Esophagus squamous epithelium (tissue), 5 donors: ENCODE measurements around the gene POU2F1. TPM values are rescaled to one million over a fixed set of nuclear protein-coding genes. Genes with fewer than 3 reads are reported as not detected.

Experiments used
- DNase-seq: peaks from one replicate; lab custom pipeline; 2025; lab: John Stamatoyannopoulos, UW
- H3K27ac ChIP-seq, 4 donors: fragments of 200-600 bp; sonication (generic); one replicate each; pipeline ENCODE4 v1.5.1; 2016 to 2019; ENCODE audit warnings: mild to moderate bottlenecking in 1 of 4
- H3K27me3 ChIP-seq, 4 donors: fragments of 200-600 bp; sonication (generic); 1 replicate in 3 of 4; 2 replicates in 1 of 4; pipeline versions ENCODE4 v1.5.1 to v1.6.0; 2017 to 2021; ENCODE audit warnings: antibody characterized with exemption in 1 of 4
- H3K36me3 ChIP-seq, 3 donors: fragments of 200-600 bp; sonication (generic); one replicate each; pipeline ENCODE4 v1.5.1; 2016 to 2019
- H3K4me1 ChIP-seq, 3 donors: fragments of 200-600 bp; sonication (generic); one replicate each; pipeline ENCODE4 v1.5.1; 2017 to 2019
- H3K4me3 ChIP-seq, 4 donors: fragments of 200-600 bp; sonication (generic); 1 replicate in 3 of 4; 2 replicates in 1 of 4; pipeline ENCODE4 v1.5.1; 2016 to 2019; ENCODE audit warnings: mild to moderate bottlenecking in 2 of 4, moderate library complexity in 1 of 4
- H3K9me3 ChIP-seq, 3 donors: fragments of 200-600 bp; sonication (generic); one replicate each; pipeline ENCODE4 v1.5.1; 2016 to 2019
- POLR2A ChIP-seq, 4 donors: fragments of 450-650 bp; IDR thresholded peaks; one replicate each; pipeline ENCODE4 v1.6.1; 2017; ENCODE audit warnings: antibody characterized with exemption in 4 of 4, mild to moderate bottlenecking in 4 of 4, moderate library complexity in 3 of 4
- WGBS, 2 donors: methylation state at CpG; one replicate each; pipeline ENCODE4 v1.1.5; 2018; 5-methylcytosine and 5-hydroxymethylcytosine counted together
- intact Hi-C: fragments of 100-400 bp; cut with DNase I; formaldehyde crosslinking; loops from one replicate; pipeline ENCODE4 v1.15.0; 2022
- total RNA-seq, 4 donors: library from RNA; depleted of rRNA; stranded (reverse); fragments of >200 nt; gene quantifications; one replicate each; pipeline ENCODE4 v1.1.0, GENCODE V29; 2016
- TF ChIP-seq, protein P1 (sequence below), 6 experiments: fragments of 450-650 bp in 4 of 6; fragments of 200-600 bp in 2 of 6; sonication (generic) in 2 of 6; IDR thresholded peaks; one replicate each; pipeline ENCODE4 v1.5.1; 2016 to 2019; ENCODE audit warnings: antibody characterized with exemption in 6 of 6, mild to moderate bottlenecking in 4 of 6, moderate library complexity in 4 of 6
- donor health status: DM: yes; HTN: yes; CAD: no.

POU2F1 gene
- total RNA-seq, 4 donors from 2014 or later: 7.8 to 10.5 (median 9.2) TPM

DNA sequence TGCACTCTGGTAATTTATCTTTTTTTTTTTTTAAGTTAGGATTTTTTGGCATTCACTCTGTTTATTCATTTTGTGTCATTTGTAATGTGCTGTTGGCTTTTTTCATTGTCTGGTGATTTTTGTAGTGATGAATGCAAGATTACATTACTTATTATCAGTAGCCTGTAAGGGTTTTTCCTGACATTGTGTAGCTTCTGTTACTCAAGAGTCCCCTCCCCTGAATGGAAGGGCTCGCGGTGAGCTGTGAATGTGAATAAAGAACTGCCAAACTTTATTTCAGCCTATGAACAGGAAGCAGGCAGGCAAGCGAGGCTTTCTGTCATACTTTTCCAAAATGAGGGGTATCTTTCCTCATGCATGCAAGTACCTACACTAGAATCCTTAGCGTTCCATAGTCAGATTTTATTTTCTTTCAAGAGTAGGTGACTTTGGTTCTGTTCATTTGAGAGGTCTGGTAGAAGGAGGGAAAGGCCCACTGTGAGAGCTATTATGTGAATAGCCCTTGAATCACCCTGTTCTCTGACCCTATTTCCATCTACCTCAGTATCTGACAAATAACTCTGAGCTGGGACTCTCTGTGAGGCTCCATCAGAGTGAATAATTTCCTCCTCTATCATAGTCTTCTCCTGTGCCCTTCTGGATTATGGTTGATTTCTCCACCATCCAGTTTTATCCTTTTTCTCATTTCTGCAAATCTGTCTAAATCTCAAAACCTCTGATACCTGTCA is 183.6 kb downstream of the POU2F1 start:
- DNase-seq: no peak
- H3K36me3 ChIP-seq: peaks cover 0 to 45% (median 0%) of the 10 kb centered on the region in 3 donors
- no peaks in the 10 kb centered on the region for H3K4me1 ChIP-seq
- 68 to 72% methylated on average over 4 of the region's 4 CpGs for WGBS, 2 donors
- TF ChIP-seq, protein P1, sequence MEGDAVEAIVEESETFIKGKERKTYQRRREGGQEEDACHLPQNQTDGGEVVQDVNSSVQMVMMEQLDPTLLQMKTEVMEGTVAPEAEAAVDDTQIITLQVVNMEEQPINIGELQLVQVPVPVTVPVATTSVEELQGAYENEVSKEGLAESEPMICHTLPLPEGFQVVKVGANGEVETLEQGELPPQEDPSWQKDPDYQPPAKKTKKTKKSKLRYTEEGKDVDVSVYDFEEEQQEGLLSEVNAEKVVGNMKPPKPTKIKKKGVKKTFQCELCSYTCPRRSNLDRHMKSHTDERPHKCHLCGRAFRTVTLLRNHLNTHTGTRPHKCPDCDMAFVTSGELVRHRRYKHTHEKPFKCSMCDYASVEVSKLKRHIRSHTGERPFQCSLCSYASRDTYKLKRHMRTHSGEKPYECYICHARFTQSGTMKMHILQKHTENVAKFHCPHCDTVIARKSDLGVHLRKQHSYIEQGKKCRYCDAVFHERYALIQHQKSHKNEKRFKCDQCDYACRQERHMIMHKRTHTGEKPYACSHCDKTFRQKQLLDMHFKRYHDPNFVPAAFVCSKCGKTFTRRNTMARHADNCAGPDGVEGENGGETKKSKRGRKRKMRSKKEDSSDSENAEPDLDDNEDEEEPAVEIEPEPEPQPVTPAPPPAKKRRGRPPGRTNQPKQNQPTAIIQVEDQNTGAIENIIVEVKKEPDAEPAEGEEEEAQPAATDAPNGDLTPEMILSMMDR (IDR thresholded peaks at IDR 0.05): no peak
- TF ChIP-seq POLR2A (IDR thresholded peaks at IDR 0.05): no peak
- no peaks in the 10 kb centered on the region for H3K27me3 ChIP-seq
- no peaks in the 10 kb centered on the region for H3K9me3 ChIP-seq
- no peak overlapping the region for H3K4me3 ChIP-seq
- H3K27ac ChIP-seq: no peak overlapping the region
- intact Hi-C loops: no loop called here

DNA sequence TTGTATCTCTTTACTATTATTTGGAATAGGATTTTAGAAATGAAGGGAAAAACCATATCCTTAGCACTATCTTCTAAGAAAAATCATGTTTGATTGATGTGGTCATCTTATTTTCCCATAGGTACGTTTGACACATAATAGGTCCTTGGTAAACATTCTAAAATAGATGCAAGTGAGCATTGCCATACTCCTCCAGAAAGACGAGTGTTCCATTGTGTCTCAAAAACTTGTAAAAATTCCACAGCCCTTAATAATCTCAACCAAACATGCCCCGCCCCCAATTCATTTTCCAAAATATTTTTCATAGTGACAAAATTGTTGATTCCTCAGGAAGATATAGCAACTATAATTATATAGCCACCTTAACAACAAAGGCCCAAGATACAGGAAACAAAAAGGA is 184.2 kb downstream of the POU2F1 start:
- Histone ChIP-seq H3K27me3 (no peaks in the 10 kb centered on the region), H3K27ac (no peak overlapping the region), H3K36me3 (peaks cover 0 to 41% (median 0%) of the 10 kb centered on the region in 3 donors), H3K9me3 (no peaks in the 10 kb centered on the region), H3K4me3 (no peak overlapping the region), H3K4me1 (no peaks in the 10 kb centered on the region)
- 77 to 80% methylated on average over 3 of the region's 3 CpGs for WGBS, 2 donors
- intact Hi-C loops: no loop called here
- DNase-seq: no peak
- TF ChIP-seq POLR2A (IDR thresholded peaks at IDR 0.05): no peak
- TF ChIP-seq, protein P1 (IDR thresholded peaks at IDR 0.05): no peak

DNA sequence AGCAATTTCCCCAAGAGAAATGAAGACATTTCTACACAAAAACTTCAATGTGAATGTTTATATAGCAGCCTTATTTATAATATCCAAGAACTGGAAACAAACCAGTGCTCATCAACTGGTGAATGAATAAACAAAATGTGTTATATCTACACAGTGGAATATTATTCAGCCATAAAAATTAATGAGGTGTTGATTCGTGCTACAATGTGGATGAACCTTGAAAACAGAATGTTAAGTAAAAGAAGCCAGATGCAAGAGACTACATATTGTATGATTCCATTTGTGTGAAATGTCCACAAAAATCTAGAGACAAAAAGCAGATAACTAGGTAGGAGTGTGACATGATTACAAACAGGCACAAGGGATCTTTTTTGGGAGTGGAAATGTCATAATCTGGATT is 187.7 kb downstream of the POU2F1 start:
- H3K27me3 ChIP-seq: no peaks in the 10 kb centered on the region
- no peak for TF ChIP-seq POLR2A (IDR thresholded peaks at IDR 0.05)
- TF ChIP-seq, protein P1 (IDR thresholded peaks at IDR 0.05): no peak
- H3K4me3 ChIP-seq: no peak overlapping the region
- no peak overlapping the region for H3K27ac ChIP-seq
- H3K36me3 ChIP-seq: peaks cover 0 to 45% (median 8%) of the 10 kb centered on the region in 3 donors
- no peak for DNase-seq
- 78 to 90% methylated on average over 1 of the region's 1 CpG for WGBS, 2 donors
- intact Hi-C loops: no loop called here
- no peaks in the 10 kb centered on the region for H3K4me1 ChIP-seq
- H3K9me3 ChIP-seq: no peaks in the 10 kb centered on the region

DNA sequence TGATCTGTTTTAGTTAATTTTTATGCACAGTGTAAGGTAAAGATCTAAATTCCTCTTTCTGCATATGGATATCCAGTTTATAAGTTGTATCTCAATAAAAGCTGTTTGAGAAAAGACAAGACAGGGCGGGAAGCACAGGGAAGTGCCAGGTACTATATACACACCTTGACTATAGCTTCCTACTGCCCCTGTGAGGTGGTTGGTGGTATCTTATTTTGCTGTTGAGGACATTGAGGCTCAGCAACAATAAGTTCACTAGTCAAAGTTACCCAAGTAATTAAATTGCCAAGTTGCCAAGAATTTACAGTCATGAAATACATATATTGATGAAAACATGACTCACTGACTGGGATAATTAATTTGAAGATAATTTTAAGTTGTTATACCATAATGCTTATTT is 188.5 kb downstream of the POU2F1 start:
- H3K36me3 ChIP-seq: peaks cover 0 to 52% (median 8%) of the 10 kb centered on the region in 3 donors
- H3K9me3 ChIP-seq: no peaks in the 10 kb centered on the region
- intact Hi-C loops: no loop called here
- no peak overlapping the region for H3K27ac ChIP-seq
- no peaks in the 10 kb centered on the region for H3K4me1 ChIP-seq
- TF ChIP-seq, protein P1 (IDR thresholded peaks at IDR 0.05): peak in 2 of 6 experiments; percentile 16 to 31
- no peak for TF ChIP-seq POLR2A (IDR thresholded peaks at IDR 0.05)
- WGBS, 2 donors: 73 to 88% methylated on average over 1 of the region's 1 CpG
- H3K27me3 ChIP-seq: no peaks in the 10 kb centered on the region
- no peak for DNase-seq
- H3K4me3 ChIP-seq: no peak overlapping the region

DNA sequence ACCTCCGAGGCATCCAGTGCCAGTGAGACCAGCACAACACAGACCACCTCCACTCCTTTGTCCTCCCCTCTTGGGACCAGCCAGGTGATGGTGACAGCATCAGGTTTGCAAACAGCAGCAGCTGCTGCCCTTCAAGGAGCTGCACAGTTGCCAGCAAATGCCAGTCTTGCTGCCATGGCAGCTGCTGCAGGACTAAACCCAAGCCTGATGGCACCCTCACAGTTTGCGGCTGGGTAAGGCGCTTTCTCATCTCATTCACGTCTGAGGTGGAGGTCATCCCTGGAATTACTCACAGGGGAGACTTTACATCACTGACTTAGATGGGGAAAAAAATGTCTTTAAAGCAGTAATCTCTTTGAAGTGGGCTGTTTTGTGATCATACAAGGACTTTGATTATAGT is 191.4 kb downstream of the POU2F1 start:
- Histone ChIP-seq H3K4me1 (no peaks in the 10 kb centered on the region), H3K27ac (no peak overlapping the region), H3K4me3 (no peak overlapping the region), H3K27me3 (no peaks in the 10 kb centered on the region), H3K36me3 (peaks cover 0 to 56% (median 8%) of the 10 kb centered on the region in 3 donors), H3K9me3 (no peaks in the 10 kb centered on the region)
- no peak for DNase-seq
- WGBS, 2 donors: 72 to 90% methylated on average over 2 to 4 of the region's 4 CpGs
- TF ChIP-seq POLR2A (IDR thresholded peaks at IDR 0.05): no peak
- TF ChIP-seq, protein P1 (IDR thresholded peaks at IDR 0.05): no peak
- intact Hi-C loops: no loop called here
